T-helper 1 cell treated with Interleukin-12 subunit alpha and Interleukin-12 subunit beta and Interleukin-4 antibody, amounts not matched to agents 30 μg/mL and 1 μg/mL, for 36 hours (primary cell): ENCODE data around the gene BLNK.

Source experiments
- H3K27ac Mint-ChIP-seq: one replicate; pipeline ENCODE4 v1.8.0; 2021; ENCODE audit warnings: mild to moderate bottlenecking, mixed read lengths
- H3K27me3 Mint-ChIP-seq: one replicate; pipeline ENCODE4 v1.8.0; 2021; ENCODE audit warnings: low read depth, mixed read lengths
- H3K36me3 Mint-ChIP-seq: one replicate; pipeline ENCODE4 v1.8.0; 2021; ENCODE audit warnings: low read depth, mixed read lengths
- H3K4me1 Mint-ChIP-seq: one replicate; pipeline ENCODE4 v1.8.0; 2021; ENCODE audit warnings: low read depth, mixed read lengths
- H3K4me3 Mint-ChIP-seq: one replicate; pipeline ENCODE4 v1.8.0; 2021; ENCODE audit warnings: mild to moderate bottlenecking, moderate library complexity, mixed read lengths
- H3K9me3 Mint-ChIP-seq: one replicate; pipeline ENCODE4 v1.8.0; 2021; ENCODE audit warnings: mixed read lengths

BLNK gene

GRCh38 chr10:96297486-96297885, 26.1 kb upstream of the BLNK start:
- no peaks in the 10 kb centered on the region for H3K36me3 Mint-ChIP-seq
- H3K4me3 Mint-ChIP-seq, result no peak overlapping the region
- H3K27ac Mint-ChIP-seq, result no peak overlapping the region
- peaks cover 14% of the 10 kb centered on the region for H3K4me1 Mint-ChIP-seq
- H3K27me3 Mint-ChIP-seq, result no peaks in the 10 kb centered on the region
- no peaks in the 10 kb centered on the region for H3K9me3 Mint-ChIP-seq

- no peak overlapping the region for H3K27ac Mint-ChIP-seq
- no peaks in the 10 kb centered on the region for H3K27me3 Mint-ChIP-seq
- H3K4me1 Mint-ChIP-seq, result peaks cover 14% of the 10 kb centered on the region
- H3K9me3 Mint-ChIP-seq, result no peaks in the 10 kb centered on the region
- no peak overlapping the region for H3K4me3 Mint-ChIP-seq
- no peaks in the 10 kb centered on the region for H3K36me3 Mint-ChIP-seq
These were observed 24.1 kb upstream of the BLNK start for GRCh38 chr10:96295475-96295874.

GRCh38 chr10:96292971-96293920, 21.9 kb upstream of the BLNK start:
- no peaks in the 10 kb centered on the region for H3K9me3 Mint-ChIP-seq
- H3K36me3 Mint-ChIP-seq, result no peaks in the 10 kb centered on the region
- H3K4me1 Mint-ChIP-seq, result peaks cover 8% of the 10 kb centered on the region
- H3K27ac Mint-ChIP-seq, result no peak overlapping the region
- no peak overlapping the region for H3K4me3 Mint-ChIP-seq
- H3K27me3 Mint-ChIP-seq, result no peaks in the 10 kb centered on the region

GRCh38 chr10:96290368-96291133, 19.2 kb upstream of the BLNK start:
- H3K4me3 Mint-ChIP-seq, result no peak overlapping the region
- peaks cover 16% of the 10 kb centered on the region for H3K4me1 Mint-ChIP-seq

GRCh38 chr10:96289218-96289910, 18.0 kb upstream of the BLNK start:
- Mint-ChIP-seq H3K4me1 (peaks cover 14% of the 10 kb centered on the region), H3K36me3 (no peaks in the 10 kb centered on the region), H3K9me3 (no peaks in the 10 kb centered on the region), H3K4me3 (no peak overlapping the region), H3K27me3 (no peaks in the 10 kb centered on the region), H3K27ac (no peak overlapping the region)

More at GRCh38 chr10:96290368-96291133, 19.2 kb upstream of the BLNK start:
- H3K27me3 Mint-ChIP-seq, result no peaks in the 10 kb centered on the region
- no peaks in the 10 kb centered on the region for H3K36me3 Mint-ChIP-seq
- no peak overlapping the region for H3K27ac Mint-ChIP-seq
- H3K9me3 Mint-ChIP-seq, result no peaks in the 10 kb centered on the region

- Mint-ChIP-seq H3K27me3 (no peaks in the 10 kb centered on the region), H3K4me3 (peak overlapping the region; percentile 39), H3K36me3 (no peaks in the 10 kb centered on the region), H3K27ac (peak overlapping the region; percentile 63), H3K9me3 (no peaks in the 10 kb centered on the region), H3K4me1 (peaks cover 14% of the 10 kb centered on the region)
These were observed 16.8 kb upstream of the BLNK start for GRCh38 chr10:96288151-96288621.

- Mint-ChIP-seq H3K9me3 (no peaks in the 10 kb centered on the region), H3K36me3 (no peaks in the 10 kb centered on the region), H3K27me3 (no peaks in the 10 kb centered on the region), H3K4me1 (peaks cover 14% of the 10 kb centered on the region), H3K27ac (peak overlapping the region; percentile 63), H3K4me3 (peak overlapping the region; percentile 50)
These were observed 16.2 kb upstream of the BLNK start for GRCh38 chr10:96287392-96288105.

GRCh38 chr10:96285331-96285752, 14.0 kb upstream of the BLNK start:
- Mint-ChIP-seq H3K27me3 (no peaks in the 10 kb centered on the region), H3K36me3 (no peaks in the 10 kb centered on the region), H3K27ac (no peak overlapping the region), H3K9me3 (no peaks in the 10 kb centered on the region), H3K4me1 (peaks cover 14% of the 10 kb centered on the region), H3K4me3 (no peak overlapping the region)

GRCh38 chr10:96283756-96284155, 12.4 kb upstream of the BLNK start:
- H3K27ac Mint-ChIP-seq, result no peak overlapping the region
- H3K27me3 Mint-ChIP-seq, result peaks cover 6% of the 10 kb centered on the region
- H3K4me3 Mint-ChIP-seq, result no peak overlapping the region
- H3K4me1 Mint-ChIP-seq, result peaks cover 14% of the 10 kb centered on the region
- no peaks in the 10 kb centered on the region for H3K36me3 Mint-ChIP-seq
- no peaks in the 10 kb centered on the region for H3K9me3 Mint-ChIP-seq

- no peak overlapping the region for H3K27ac Mint-ChIP-seq
- no peak overlapping the region for H3K4me3 Mint-ChIP-seq
- H3K4me1 Mint-ChIP-seq, result peaks cover 13% of the 10 kb centered on the region
- no peaks in the 10 kb centered on the region for H3K9me3 Mint-ChIP-seq
- H3K36me3 Mint-ChIP-seq, result no peaks in the 10 kb centered on the region
- H3K27me3 Mint-ChIP-seq, result peaks cover 6% of the 10 kb centered on the region
These were observed 12.0 kb upstream of the BLNK start for GRCh38 chr10:96283351-96283750.

GRCh38 chr10:96281444-96282029, 10.2 kb upstream of the BLNK start:
- Mint-ChIP-seq H3K4me3 (no peak overlapping the region), H3K4me1 (no peaks in the 10 kb centered on the region), H3K9me3 (no peaks in the 10 kb centered on the region), H3K27me3 (peaks cover 12% of the 10 kb centered on the region), H3K36me3 (no peaks in the 10 kb centered on the region), H3K27ac (no peak overlapping the region)

- H3K27me3 Mint-ChIP-seq, result peaks cover 12% of the 10 kb centered on the region
- H3K4me3 Mint-ChIP-seq, result no peak overlapping the region
- no peaks in the 10 kb centered on the region for H3K4me1 Mint-ChIP-seq
These were observed 9.5 kb upstream of the BLNK start for GRCh38 chr10:96280859-96281258.

GRCh38 chr10:96279191-96279641, 7.8 kb upstream of the BLNK start:
- H3K4me1 Mint-ChIP-seq, result no peaks in the 10 kb centered on the region
- peaks cover 12% of the 10 kb centered on the region for H3K27me3 Mint-ChIP-seq
- H3K9me3 Mint-ChIP-seq, result no peaks in the 10 kb centered on the region
- no peak overlapping the region for H3K4me3 Mint-ChIP-seq
- no peaks in the 10 kb centered on the region for H3K36me3 Mint-ChIP-seq
- H3K27ac Mint-ChIP-seq, result no peak overlapping the region

More at GRCh38 chr10:96280859-96281258, 9.5 kb upstream of the BLNK start:
- no peaks in the 10 kb centered on the region for H3K9me3 Mint-ChIP-seq
- H3K27ac Mint-ChIP-seq, result no peak overlapping the region
- H3K36me3 Mint-ChIP-seq, result no peaks in the 10 kb centered on the region
